H1 (cell line): ENCODE results near the gene STXBP5.

Experiments used
- CTCF ChIP-seq, 3 experiments: IDR thresholded peaks; 1 replicate in 2 of 3; 2 replicates in 1 of 3; pipeline versions ENCODE4 v1.5.1 to v1.6.1; 2011; ENCODE audit warnings: low read length in 3 of 3, mild to moderate bottlenecking in 3 of 3, inconsistent platforms in 2 of 3, low read depth in 1 of 3, moderate library complexity in 1 of 3; ENCODE audit not compliant: insufficient read depth in 1 of 3; ENCODE audit errors: control extremely low read depth in 1 of 3
- EZH2 ChIP-seq: fragments of 200-600 bp; sonication (generic); IDR thresholded peaks from 2 replicates; pipeline ENCODE4 v1.7.1; 2012; ENCODE audit warnings: low read depth, mild to moderate bottlenecking, moderate library complexity, low read length, inconsistent platforms; ENCODE audit not compliant: severe bottlenecking

DNA sequence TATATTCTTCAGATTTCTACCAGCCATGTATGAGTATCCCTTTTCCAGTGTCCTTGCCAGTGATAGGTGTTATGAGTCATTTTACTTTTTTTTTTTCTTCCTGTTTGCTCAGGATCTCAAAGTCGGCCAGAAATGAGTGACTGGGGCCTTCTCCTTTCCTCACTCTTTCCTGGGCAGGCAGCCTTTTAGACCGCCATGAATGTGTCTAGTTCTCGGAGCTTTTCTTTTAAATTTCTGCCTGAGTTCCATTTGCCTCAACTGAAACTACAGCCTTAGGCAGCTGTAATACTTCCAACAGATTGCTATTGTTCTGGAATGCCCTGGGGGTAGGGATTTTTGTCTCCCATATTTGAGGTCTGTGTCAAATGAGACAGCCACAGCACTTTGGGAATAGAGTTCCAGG, 83.7 kb downstream of the STXBP5 start:
- TF ChIP-seq EZH2 (no peak), CTCF (IDR thresholded peaks at IDR 0.05; ENCODE audit: control extremely low read depth in 1 of 3, insufficient read depth in 1 of 3, low read depth in 1 of 3, low read length in 3 of 3) (no peak)
